GM19043 (cell line): ENCODE results near the gene DIABLO.
"Not testable (repeated sequence)": the region's sequence is repeated elsewhere in the genome, so short reads cannot be mapped to it uniquely, and the experiment has no call there.

ENCODE experiments used
- ATAC-seq: cut with Tn5 transposase; IDR thresholded peaks from one replicate; pipeline ENCODE4 v1.9.1; 2021; ENCODE audit warnings: low read depth; ENCODE audit not compliant: unreplicated experiment

Gene DIABLO

DNA sequence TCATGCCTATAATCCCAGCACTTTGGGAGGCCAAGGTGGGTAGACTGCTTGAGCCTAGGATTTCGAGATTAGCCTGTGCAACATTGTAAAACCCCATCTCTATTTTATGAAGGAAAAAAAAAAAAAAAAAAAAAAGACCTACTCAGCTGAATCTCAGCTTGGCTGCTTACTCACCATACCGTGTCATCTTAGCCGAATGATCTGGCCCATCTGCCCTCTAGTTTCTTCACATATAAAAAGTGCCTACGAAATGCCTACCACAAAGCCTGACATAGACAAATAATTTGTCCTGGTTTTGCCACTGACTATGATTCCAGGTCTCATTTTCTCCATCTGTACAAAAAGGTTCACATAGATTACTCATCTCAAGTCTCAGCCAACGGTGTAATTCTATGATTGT is 10.1 kb downstream of the DIABLO start:
- no peak for ATAC-seq

DNA sequence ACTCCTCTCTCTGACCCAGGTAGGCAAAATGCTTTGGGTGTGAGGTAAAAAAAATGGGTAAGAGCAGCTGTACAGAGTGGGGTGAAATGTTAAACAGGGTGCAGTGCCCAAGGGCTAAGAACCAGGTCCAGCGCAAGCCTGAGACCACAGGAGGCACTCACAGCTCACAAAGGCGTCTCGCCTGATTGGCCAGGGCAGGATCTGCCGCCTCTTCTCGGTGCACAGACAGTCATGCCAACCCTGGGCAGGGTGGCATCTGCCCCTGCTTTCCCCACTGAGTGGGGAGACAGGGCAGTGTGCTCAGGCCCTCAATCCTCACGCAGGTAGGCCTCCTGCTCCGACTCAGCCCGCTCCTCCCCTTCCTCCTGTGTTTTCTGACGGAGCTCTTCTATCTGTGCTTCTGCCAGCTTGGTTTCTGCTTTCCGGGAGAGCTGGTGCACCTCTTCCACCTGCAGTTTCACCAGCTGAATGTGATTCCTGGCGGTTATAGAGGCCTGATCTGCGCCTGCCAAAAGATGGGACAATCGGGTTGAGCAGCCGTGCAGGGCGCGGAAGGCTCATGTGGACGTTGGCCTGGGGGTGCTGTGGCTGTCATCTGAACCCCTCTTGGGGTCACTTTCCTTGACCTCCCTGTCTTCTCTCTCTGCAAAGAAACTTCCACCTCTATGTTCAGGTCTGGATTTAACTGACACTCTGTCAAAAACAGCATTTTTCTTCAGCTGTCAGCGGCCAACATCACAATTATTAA is 17.6 kb downstream of the DIABLO start:
- ATAC-seq, result no peak

DNA sequence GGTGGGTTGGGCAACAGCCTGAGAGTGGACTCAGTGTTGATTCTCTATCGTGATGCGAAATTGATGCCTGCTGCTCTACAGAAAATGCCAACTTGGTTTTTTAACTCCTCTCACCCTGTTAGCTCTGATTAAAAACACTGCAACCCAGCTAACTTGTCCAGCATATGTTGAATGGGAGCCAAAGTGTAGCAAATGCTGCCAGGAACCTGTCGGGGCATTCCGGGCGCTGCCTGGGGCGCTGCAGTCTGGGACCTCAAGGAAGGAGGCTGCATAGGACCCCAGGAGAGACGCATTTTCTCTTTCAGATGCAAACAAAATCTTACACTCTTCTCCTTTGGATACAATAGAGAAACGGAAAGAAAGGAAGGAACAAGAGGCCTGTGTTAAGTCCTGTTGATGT is 18.5 kb downstream of the DIABLO start:
- ATAC-seq, result no peak

DNA sequence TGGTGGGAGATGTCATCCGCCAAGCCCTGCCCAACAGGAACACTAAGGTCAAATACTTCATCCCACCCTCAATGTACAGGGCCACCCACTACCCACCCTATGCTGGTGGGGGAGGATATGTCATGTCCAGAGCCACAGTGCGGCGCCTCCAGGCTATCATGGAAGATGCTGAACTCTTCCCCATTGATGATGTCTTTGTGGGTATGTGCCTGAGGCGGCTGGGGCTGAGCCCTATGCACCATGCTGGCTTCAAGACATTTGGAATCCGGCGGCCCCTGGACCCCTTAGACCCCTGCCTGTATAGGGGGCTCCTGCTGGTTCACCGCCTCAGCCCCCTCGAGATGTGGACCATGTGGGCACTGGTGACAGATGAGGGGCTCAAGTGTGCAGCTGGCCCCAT is 18.9 kb downstream of the DIABLO start:
- no peak for ATAC-seq

DNA sequence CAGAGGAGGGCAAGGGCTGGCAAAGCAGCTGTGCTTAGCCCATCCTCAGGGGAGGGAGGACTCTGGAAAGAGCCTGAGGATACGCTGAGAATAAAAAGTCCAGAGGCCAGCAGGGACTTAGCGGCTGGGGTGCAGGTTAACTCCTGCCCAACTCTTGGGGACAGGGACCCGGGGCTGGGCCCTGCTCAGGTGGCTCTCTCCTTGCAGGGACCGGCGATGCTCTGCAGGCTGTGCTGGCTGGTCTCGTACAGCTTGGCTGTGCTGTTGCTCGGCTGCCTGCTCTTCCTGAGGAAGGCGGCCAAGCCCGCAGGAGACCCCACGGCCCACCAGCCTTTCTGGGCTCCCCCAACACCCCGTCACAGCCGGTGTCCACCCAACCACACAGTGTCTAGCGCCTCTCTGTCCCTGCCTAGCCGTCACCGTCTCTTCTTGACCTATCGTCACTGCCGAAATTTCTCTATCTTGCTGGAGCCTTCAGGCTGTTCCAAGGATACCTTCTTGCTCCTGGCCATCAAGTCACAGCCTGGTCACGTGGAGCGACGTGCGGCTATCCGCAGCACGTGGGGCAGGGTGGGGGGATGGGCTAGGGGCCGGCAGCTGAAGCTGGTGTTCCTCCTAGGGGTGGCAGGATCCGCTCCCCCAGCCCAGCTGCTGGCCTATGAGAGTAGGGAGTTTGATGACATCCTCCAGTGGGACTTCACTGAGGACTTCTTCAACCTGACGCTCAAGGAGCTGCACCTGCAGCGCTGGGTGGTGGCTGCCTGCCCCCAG is 19.6 kb downstream of the DIABLO start:
- ATAC-seq, result no peak

DNA sequence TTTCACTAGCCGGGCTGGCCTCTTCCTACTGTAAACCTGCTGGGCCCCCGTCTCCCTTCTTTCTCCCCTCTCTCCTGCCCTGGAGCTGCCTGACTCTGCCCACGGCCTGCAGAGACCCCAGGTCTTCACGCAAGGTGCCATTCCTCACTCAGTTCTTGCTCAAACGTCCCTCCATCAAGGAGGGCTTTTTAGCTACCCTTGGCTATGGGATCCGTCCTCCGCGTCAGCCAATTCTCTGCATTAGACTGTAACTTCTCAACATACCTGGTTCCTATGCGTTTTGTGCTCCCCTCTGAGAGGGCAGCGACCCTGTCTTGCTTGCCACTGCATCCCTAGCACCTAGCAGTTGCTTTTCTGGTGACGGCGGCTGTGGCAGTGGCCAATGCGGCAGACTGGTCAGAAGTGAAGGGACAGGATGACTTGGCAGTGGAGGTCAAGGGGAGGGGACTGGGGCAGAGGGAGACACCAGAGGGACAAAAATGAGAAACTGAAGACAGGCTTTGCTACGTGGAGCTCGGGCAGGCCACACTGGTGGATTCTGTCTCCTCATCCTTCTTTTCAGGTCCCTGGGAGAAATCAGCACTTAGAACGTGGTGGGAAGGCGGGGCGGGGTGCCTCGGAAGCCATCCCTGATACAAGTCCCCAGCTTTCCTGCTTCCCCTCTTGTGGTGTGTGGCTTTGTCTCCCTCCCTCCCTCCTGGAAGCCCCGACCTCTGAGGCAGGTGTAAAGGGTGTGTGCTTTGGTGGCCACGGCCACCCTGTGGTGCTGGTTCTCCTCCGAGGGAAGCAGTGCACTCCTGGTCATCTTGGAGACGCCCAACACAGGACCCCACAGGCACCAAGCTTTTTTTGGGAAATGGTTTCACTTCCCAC is 20.6 kb downstream of the DIABLO start:
- no peak for ATAC-seq

DNA sequence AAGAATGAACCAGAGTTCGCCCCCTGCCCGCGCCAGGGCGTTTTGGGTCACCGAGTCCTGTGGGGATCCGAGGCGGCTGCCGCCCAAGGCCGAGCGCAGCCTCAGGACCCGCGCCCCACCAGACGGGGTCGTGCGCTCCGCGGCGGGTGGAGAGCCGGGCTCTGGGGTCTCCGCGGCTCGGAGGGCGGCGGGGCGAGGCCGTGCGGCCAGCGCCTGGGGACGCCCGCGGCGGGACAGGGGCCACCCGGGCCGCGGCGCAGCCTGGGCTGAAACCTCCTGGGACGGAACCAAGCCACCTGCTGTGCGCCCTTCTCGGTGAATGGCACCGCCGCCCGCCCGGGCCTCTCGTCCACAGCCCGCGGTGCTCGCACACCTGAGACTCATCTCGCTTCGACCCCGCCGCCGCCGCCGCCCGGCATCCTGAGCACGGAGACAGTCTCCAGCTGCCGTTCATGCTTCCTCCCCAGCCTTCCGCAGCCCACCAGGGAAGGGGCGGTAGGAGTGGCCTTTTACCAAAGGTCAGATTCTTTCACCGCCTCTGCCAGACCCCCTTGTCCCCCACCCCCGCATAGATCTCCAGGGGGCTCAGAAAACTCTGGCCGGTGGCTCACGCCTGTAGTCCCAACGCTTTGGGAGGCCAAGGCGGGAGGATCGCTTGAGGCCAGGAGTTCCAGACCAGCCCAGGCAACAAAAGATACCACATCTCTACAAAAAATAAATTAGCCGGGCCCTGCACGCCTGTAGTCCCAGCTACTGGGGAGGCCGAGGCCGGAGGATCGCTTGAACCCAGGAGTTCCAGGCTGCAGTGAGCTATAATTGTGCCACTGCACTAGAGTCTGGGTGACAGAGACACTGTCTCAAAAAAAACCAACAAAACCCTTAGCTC is 21.4 kb downstream of the DIABLO start:
- ATAC-seq, result no peak

DNA sequence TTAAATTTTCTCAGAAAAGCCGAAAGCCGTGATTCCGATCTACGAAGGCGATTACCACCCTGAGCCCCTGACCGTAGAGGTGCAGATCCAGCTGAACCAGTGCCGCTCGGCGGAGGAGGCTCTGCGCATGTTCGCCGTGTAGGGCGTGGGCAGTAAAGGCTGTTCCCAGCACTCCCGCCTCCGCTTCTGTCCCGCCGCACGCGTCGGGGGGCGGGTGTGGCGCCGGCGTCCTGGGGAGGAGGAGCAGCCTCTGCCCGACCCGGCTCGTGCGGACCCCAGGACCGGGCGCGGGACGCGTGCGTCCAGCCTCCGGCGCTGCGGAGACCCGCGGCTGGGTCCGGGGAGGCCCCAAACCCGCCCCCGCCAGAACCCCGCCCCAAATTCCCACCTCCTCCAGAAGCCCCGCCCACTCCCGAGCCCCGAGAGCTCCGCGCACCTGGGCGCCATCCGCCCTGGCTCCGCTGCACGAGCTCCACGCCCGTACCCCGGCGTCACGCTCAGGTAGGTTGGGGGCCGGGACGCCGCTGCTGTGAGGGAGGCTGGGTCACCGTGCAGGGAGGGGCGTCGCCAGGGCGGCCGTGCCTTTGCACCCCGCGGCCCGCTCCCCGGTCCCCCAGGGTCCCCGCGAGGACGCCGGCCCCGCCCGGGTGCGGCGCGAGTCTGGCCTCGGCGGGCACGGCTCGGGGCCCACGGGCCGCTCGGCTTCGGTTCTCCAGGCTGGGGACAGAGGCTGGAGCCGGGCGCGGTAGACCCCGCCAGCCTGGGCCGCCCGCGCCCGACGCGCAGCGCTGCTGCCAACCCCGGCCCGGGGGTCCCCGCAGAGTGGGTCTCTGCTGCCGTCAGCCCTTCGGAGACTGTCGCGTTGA is 22.3 kb downstream of the DIABLO start, which contains the start of gene B3GNT4:
Gene B3GNT4, plus strand, starts transcription at position 409 of the 866 bp plus-strand sequence. CDS start 910 bp downstream, outside the sequence.
- ATAC-seq, result no peak

DNA sequence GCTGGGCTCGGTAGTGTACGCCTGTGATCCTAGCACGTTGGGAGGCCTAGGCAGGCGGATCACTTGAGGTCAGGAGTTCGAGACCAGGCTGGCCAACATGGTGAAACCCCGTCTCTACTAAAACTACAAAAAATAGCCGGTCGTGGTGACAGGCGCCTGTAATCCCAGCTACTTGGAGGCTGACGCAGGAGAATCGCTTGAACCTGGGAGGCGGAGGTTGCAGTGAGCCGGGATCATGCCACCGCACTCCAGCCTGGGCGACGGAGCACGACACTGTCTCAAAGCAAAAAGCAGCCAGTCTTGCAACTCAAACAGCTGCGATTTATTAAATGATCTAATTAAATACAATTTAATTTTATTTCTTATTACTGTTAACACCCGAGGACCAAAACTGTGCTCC is 23.0 kb downstream of the DIABLO start:
- not testable (repeated sequence) for ATAC-seq

DNA sequence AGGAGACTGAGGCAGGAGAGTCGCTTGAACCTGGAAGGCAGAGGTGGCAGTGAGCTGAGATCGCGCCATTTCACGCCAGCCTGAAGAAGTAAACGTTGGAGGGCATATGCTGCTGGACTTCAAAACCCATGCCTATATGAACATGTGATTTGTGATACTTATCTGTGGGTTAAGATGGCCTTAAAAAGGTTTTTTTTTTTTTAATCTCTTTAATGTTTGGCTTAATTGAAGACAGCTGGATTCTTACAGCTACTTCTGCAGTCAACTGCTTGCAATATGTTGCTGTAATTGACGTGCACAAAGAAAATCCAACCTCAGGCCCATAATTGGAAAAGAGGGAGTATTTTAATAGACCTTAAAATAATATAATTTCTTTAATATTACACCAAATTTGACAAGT is 23.8 kb downstream of the DIABLO start:
- ATAC-seq, result no peak

DNA sequence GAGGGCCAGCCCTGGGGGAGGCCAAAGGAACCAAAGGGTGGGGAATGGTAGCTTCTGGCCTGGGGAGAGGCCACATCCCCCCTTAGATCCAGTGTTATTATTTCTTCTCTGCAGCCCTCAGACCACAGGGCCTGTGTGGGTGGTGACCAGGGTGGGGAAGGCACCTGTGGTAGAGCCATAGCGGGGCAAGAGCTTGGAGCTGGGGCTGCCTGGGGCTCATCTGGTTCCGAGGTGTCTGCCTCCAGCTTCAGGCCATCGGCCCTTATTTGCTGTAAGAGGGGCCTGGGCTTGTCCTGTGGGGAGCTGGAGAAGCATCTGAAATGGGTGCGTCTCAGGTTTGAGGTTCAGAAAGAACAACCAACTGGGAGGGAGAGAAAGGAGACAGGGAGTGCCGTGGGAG is 24.5 kb downstream of the DIABLO start:
- ATAC-seq, result no peak

DNA sequence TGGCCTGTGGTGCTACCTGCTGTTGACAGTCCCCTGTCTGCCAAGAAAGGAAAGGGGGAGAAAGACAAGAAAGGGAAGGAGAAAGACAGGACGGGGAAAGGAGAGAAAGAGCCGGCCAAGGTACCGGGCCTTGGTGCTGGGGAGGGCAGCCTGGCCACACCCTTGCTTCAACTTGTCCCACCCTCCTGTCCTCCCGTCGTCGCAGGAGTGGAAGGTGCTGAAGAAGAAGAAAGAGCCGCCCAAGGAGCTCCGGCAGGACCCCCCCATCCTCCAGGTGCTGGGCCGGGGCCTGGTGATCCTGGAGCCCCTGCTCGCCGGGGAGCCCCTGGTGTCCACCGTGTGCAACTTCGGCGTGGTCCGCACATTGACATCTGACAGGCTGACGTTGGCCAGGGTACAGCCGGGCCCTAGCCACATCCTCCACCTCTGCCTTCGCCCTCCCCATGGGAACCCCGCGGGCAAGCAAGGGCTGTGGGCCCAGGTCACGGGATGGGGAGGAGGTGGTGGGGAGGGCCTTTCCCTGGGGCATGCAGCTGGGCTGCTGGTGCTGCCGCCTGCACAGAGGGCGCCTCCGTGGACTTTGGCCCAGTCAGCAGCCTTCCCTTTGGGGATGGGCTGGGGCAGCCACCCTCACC is 25.2 kb downstream of the DIABLO start:
- no peak for ATAC-seq

DNA sequence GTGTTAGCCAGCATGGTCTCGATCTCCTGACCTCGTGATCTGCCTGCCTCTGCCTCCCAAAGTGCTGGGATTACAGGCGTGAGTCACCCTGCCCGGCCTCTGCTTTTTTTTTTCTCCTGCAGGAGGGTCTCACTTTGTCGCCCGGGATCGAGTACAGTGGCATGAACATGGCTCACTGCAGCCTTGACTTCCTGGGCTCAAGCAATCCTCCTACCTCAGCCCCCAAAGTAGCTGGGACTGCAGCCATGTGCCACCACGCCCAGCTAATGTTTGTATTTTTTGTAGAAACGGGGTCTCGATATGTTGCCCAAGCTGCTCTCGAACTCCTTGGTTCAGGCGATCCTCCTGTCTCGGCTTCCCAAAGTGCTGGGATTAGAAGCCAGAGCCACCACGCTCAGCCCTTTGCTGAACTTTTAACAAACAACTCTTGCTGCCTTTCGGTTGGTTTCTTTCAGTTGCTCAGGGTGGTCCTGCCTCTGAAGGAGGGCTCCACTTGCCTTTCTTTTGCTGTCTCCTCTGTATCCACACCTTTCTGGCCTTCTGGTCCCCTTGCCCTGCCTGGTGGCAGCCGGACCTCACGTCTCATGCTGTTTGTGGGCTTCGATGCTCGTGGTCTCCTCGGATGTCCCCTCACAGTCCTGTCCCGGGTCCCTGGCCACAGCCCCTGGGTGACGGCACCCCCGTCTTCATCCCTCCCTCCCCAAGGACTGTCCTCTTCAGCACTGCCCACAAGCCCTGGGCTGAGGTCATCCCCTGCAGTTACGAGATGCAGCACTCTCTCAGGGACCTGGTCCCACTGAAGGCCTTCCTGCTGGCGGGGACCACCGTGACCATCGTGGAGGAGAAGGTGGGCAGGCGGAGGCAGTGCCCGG is 26.1 kb downstream of the DIABLO start:
- no peak for ATAC-seq

DNA sequence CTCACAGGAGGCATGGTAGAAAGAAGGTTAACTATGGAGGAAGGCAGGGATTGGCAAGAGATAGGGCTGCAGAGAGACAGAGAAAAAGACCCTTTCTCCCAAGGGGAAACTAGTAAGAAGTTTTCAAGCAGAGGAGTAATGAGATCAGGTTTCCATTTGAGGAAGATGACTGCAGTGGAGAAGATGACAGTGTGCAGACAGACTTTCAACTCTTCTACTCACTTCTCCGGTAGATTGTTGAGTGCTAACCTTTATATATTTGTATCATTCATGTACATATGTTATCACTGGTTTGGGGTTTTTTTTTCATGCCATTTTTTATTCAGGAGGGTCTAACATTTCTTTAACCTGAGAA is 28.3 kb downstream of the DIABLO start:
- no peak for ATAC-seq

DNA sequence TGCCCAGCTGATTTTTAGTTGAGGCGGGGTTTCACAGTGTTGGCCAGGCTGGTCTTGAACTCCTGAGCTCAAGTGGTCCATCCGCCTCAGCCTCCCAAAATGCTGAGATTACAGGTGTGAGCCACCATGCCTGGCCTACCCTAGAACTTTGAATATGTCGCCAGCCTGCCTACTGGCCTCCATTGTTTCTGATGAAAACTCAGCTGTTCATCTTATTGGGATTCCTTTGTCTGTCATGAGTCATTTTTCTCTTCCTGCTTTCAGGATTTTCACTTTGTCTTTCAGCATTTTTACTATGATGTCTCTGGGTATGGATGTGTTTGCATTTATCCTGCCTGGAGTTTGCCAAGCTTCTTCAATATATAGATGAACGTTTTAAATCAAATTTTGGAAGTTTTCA is 30.4 kb downstream of the DIABLO start:
- ATAC-seq, result no peak

DNA sequence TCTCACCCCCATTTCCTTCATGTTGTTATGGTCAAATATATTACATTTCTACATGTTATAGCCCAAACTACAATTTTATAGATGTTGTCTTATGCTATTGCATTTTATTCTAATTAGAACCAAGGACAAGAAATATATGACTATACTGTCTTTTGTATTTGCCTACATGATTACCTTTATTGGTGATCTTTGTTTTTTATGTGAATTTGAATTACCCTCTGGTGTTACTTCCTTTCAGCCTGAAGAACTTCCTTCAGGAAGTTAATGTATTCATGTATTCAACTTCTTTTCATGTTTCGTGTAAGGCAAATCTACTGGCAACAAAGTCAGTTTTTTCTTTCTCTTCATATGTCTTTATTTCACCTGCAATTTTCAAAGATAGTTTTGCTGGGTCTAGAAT is 31.0 kb downstream of the DIABLO start:
- ATAC-seq, result no peak

DNA sequence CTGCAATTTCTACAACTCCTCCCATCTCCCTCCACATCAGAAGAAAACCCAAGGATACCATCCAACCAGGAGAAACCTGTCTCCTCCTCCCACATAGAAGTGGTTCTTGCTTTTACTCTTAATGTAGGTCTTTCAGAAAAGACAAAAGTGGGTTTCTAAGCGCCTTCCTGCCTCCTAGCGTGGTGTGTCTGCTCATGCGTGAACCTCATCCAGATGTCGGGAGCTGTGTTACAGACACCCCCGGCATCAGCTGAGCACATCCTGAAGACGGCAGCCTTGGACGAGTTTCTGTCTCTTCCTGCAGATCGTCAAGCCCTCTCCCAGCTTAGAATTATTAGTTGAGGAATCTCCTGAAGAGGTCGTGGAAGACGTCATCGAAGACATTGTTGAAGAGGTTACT is 33.4 kb downstream of the DIABLO start:
- no peak for ATAC-seq
